GM18907 (cell line): ENCODE measurements around the gene BRPF3.

Experiments used
- ATAC-seq: cut with Tn5 transposase; IDR thresholded peaks from one replicate; pipeline ENCODE4 v1.9.1; 2021; ENCODE audit warnings: mild to moderate bottlenecking, moderate library complexity; ENCODE audit not compliant: unreplicated experiment

The BRPF3 gene

GRCh38 chr6:36227379-36228228, 31.1 kb downstream of the BRPF3 start:
- no peak for ATAC-seq

DNA sequence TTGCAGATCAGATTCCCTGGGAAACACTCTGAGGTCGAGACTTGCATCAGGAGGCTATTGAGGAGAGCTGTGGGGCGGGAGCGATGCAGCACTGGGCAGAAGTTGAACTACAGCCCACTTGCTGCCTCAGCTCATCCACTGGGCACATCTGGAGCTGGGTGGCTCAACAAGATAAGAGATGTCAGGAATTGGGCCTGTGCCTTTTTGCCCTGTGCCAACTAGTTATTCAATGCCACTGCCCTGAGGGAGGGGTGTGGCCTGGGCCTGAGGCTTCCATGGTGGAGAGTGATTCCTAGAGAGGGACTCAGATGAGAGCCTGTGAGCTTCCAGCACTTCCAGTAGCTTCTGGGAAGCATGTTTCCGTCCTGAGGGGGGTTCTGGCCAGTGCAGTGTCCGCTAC, 32.7 kb downstream of the BRPF3 start:
- no peak for ATAC-seq

DNA sequence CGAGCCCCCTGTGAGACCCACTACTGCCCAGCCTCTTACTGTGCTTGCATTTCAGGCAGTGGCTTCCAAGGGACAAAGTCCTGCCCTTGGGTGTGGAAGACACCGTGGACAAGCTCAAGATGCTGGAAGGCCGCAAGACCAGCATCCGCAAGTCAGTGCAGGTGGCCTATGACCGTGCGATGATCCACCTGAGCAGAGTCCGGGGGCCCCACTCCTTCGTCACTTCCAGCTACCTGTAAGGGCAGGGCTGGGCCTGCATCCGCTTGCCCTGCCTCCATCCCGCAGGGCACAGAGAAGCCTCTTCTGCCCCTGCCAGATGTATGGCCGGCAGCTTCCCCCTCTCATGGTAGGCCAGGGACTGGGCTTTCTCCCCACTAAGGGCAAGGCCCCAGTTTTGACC, 33.8 kb downstream of the BRPF3 start:
- ATAC-seq, result no peak

- ATAC-seq, result no peak
These were observed 35.6 kb downstream of the BRPF3 start for GRCh38 chr6:36232172-36232571.

GRCh38 chr6:36235309-36235708, 38.8 kb downstream of the BRPF3 start:
- ATAC-seq, result no peak

DNA sequence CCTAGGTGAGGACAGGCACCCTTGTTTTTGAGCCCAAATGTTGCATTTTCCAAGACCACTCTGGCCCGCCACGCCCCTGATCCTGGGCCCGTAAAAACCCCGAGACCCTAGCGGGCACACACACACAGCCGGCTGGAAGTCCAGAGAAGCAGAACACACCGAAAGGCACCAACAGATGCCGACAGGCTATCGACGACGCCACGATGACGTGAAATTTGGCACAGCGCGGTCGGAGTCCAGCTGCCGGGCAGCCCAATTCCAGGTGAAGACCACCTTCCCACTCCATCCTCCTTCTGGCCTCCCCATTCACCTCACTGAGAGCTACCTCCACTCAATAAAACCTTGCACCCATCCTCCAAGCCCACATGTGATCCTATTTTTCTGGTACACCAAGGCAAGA, 39.3 kb downstream of the BRPF3 start:
- no peak for ATAC-seq

DNA sequence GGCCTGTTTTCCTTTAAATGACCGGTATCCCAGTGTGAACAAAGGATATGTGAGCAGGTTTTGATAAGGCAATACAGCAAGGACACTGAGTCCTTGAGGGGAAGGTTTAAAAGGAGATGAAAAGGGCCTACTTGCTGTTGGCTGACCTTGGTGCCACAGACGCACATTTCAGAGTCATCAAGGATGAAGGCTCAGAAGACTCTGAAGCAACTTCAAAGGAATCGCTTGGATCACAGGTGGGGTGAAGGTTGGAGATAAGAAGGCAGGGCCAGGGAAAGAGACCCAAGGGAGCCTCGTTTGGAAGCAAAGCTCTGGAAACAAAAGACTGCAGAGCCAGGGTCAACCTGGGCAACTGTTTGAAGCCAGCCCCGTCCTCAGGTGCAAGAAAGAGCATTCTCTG, 43.2 kb downstream of the BRPF3 start:
- ATAC-seq, result no peak

DNA sequence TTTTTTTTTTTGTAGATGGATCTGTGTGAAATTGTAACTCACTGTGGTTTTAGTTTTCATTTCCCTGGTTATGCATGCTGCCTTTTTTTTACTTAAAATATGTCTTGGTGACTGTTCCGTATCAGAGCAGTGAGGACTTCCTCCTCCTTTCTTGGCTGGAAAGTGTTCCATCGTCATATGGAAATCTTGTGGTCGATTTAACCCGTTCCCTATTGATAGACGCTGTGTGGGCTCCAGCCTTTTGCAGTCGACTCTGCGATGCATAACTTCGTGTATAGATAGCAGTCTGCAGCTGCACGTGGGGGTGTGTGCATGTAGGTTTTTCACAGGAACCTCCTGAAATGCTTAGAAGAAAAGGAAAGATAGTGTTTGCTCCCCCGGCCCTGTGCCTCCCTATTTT, 45.2 kb downstream of the BRPF3 start:
- ATAC-seq, result peak; percentile 45

DNA sequence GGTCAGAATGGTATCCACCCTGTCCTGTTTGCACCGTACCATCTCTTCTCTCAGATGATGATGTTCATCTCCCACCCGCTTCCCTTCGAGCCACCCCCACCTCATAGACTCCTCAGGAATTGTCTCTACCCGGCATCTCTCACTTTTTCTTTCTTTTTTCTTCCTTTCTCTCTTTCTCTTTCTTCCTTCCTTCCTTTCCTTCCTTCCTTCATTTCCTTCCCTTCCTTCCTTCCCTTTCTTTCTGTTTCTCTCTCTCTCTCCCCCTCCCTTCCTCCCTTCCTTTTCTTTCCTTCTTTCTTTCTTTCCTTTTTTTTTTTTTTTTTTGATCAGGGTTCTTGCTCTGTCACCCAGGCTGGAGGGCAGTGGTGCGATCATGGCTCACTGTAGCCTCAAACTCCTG, 45.6 kb downstream of the BRPF3 start:
- no peak for ATAC-seq

DNA sequence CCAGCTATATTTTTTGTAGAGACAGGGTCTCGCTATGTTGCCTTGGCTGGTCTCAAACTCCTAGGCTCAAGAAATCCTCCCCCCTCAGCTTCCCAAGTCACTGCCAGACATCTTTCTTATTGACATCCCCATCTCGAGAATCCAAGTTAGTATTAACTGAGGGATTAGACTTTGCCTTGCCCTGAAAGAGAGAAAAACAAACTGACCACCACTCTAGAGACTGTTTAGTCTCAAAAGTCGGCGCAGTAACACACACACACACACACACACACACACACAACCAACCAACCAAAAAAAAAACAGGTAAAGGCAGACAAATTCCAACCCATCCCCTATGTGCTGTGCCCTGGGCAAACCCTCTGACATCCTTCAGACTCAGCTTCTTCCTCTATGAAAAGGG, 46.1 kb downstream of the BRPF3 start:
- ATAC-seq, result no peak

DNA sequence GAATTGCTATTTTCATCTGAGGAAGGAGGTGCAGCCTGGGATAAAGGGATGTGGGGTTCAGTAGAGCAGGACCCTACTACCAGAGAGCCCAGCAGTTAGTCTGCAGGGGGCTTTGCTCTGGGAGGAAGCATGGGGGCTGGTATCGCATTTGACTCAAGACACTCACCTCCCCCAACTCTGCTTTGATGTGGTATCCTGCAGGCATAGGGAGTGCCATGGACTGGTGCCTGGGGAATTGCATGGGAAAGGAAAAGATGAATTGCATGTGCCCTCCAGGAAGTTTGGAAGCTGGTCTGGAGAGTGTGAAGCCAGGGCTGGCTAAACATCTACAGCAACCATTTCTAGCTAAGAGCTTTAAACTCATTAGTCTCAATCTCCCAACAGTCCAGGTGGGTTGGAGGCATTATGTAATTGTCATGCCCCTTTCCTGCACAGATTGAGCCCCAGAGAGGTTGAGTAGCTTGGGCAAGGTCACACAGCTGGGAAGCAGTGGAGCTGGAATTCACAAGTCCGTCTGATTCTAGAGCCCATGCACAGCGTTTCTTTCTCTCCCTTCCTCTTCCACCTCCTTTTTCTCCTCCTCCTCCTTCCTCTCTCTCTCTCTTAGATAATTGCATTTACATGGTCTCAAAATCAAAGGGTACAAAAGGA, 47.1 kb downstream of the BRPF3 start:
- no peak for ATAC-seq

GRCh38 chr6:36244641-36245280, 48.2 kb downstream of the BRPF3 start:
- ATAC-seq, result no peak

- no peak for ATAC-seq
These were observed 49.1 kb downstream of the BRPF3 start for GRCh38 chr6:36245572-36246061.

- ATAC-seq, result no peak
These were observed 50.1 kb downstream of the BRPF3 start for GRCh38 chr6:36246506-36247268.

GRCh38 chr6:36247693-36248092, 51.1 kb downstream of the BRPF3 start:
- no peak for ATAC-seq

GRCh38 chr6:36248980-36249379, 52.4 kb downstream of the BRPF3 start:
- ATAC-seq, result no peak

DNA sequence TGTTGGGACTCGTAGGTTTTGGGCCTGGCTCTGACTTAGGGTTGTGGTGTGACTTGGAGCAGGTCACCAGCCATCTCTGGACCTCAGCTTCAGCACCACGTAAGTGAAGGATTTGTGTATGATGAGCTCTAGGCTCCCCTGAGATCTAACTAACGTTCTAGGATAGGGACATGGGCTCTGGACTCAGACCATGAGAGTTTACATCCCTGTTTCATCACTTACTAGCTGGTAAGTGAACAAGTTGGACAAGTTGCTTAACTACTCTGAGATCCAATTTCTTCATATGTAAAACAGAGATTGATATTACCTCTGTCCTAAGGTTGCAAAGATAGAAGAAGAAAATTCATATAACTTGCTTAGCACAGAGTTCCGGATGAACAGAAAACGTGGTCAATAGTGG, 53.0 kb downstream of the BRPF3 start:
- ATAC-seq, result no peak

DNA sequence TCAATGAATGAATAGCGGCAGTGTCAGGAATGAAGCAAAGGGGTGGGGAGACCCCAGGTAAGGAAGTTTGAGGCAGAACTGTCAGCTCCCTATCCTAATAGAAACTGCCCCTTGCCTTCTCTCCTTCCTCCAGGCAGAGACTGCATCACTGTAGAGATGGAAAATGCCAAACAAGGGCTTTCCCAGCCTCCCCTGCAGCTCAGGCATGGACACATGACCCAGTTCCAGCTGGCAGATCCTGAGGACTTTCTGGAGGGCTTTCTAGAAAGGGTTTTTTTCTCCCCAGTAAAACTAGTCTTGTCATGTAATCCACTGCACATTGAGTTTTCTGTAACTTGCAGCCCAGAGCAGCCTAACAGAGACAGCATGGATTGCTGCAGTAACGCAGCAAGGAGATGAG, 55.5 kb downstream of the BRPF3 start:
- no peak for ATAC-seq

GRCh38 chr6:36263390-36264000, 67.0 kb downstream of the BRPF3 start:
- ATAC-seq, result no peak

DNA sequence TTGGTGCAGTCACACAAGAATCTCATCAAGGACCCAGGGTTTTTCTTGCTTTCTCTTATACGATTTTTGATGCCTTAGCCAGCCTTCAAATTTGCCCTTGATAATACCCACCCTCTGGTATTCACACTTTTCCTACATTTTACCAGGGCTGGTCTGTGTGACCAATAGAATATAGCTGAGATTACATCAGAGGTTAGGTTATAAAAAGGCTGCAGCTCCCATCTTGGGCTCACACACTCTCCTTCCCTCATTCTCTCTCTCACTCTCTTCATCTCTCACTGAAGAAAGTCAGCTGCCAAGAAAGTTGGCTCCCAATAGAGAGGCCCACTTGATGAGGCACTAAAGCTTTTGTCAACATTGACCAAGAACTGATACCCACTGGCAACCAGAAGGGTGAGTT, 69.2 kb downstream of the BRPF3 start:
- ATAC-seq, result no peak
